Duodenal mucosa (tissue), 2 donors: ENCODE data around the gene ACKR2.
"Not testable (repeated sequence)": the region's sequence is repeated elsewhere in the genome, so short reads cannot be mapped to it uniquely, and the experiment has no call there.

Experiments
- H3K27ac ChIP-seq: one replicate; pipeline ENCODE4 v1.7.0; 2013; ENCODE audit warnings: low read depth, low read length
- H3K27me3 ChIP-seq, 2 donors: one replicate each; pipeline ENCODE4 v1.7.0; 2013; ENCODE audit warnings: low read length in 2 of 2, control low read depth in 1 of 2; ENCODE audit not compliant: insufficient read depth in 2 of 2, control insufficient read depth in 1 of 2
- H3K36me3 ChIP-seq, 2 donors: one replicate each; pipeline ENCODE4 v1.7.0; 2013; ENCODE audit warnings: low read length in 2 of 2, control low read depth in 1 of 2; ENCODE audit not compliant: insufficient read depth in 2 of 2, control insufficient read depth in 1 of 2
- H3K4me1 ChIP-seq, 2 donors: one replicate each; pipeline ENCODE4 v1.7.0; 2013; ENCODE audit warnings: low read length in 2 of 2, control low read depth in 1 of 2; ENCODE audit not compliant: insufficient read depth in 2 of 2, control insufficient read depth in 1 of 2
- H3K4me3 ChIP-seq, 2 donors: one replicate each; pipeline ENCODE4 v1.7.0; 2013; ENCODE audit warnings: low read length in 2 of 2, low read depth in 1 of 2
- H3K9ac ChIP-seq, 2 donors: one replicate each; pipeline ENCODE4 v1.7.0; 2013; ENCODE audit warnings: low read length in 2 of 2, low read depth in 1 of 2
- H3K9me3 ChIP-seq, 2 donors: one replicate each; pipeline ENCODE4 v1.7.0; 2013; ENCODE audit warnings: low read length in 2 of 2, control low read depth in 1 of 2; ENCODE audit not compliant: control insufficient read depth in 1 of 2

The ACKR2 gene

DNA sequence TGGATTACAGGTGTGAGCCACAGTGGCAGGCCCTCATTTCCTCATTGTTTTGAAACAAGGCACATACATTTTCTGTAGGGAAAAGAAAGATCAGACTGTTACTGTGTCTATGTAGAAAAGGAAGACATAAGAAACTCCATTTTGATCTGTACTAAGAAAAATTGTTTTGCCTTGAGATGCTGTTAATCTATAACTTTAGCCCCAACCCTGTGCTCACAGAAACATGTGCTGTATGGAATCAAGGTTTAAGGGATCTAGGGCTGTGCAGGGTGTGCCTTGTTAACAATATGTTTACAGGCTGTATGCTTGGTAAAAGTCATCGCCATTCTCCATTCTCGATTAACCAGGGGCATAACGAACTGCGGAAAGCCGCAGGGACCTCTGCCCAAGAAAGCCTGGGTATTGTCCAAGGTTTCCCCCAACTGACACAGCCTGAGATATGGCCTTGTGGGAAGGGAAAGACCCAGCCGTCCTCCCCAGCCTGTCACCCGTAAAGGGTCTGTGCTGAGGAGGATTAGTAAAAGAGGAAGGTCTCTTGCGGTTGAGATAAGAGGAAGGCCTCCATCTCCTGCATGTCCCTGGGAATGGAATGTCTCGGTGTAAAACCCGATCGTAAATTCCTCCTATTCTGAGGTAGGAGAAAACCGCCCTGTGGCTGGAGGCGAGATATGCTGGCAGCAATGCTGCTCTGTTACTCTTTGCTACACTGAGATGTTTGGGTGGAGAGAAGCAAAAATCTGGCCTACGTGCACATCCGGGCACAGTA lies 2.1 kb downstream of the ACKR2 start:
- not testable (repeated sequence) for H3K27me3 ChIP-seq, H3K9me3 ChIP-seq, H3K27ac ChIP-seq, H3K36me3 ChIP-seq, H3K4me3 ChIP-seq, H3K9ac ChIP-seq
- H3K4me1 ChIP-seq: peaks cover 0 to 15% of the 10 kb centered on the region in 2 donors

- H3K27me3 ChIP-seq: no peaks in the 10 kb centered on the region
- H3K9me3 ChIP-seq: no peaks in the 10 kb centered on the region
- H3K27ac ChIP-seq: no peak overlapping the region
Observed at GRCh38 chr3:42814246-42814645, 5.0 kb downstream of the ACKR2 start.

GRCh38 chr3:42814914-42815507 lies 5.8 kb downstream of the ACKR2 start:
- Histone ChIP-seq H3K27ac (peak overlapping the region; percentile 11), H3K4me3 (no peak overlapping the region), H3K9ac (no peak overlapping the region), H3K9me3 (no peaks in the 10 kb centered on the region), H3K27me3 (no peaks in the 10 kb centered on the region), H3K36me3 (no peaks in the 10 kb centered on the region), H3K4me1 (peaks cover 3 to 18% of the 10 kb centered on the region in 2 donors)

More at GRCh38 chr3:42814246-42814645, 5.0 kb downstream of the ACKR2 start:
- no peaks in the 10 kb centered on the region for H3K36me3 ChIP-seq
- peaks cover 0 to 15% of the 10 kb centered on the region in 2 donors for H3K4me1 ChIP-seq
- H3K9ac ChIP-seq: no peak overlapping the region
- no peak overlapping the region for H3K4me3 ChIP-seq

- H3K27me3 ChIP-seq: no peaks in the 10 kb centered on the region
- no peak overlapping the region for H3K27ac ChIP-seq
Observed at GRCh38 chr3:42815826-42816225, 6.6 kb downstream of the ACKR2 start.

DNA sequence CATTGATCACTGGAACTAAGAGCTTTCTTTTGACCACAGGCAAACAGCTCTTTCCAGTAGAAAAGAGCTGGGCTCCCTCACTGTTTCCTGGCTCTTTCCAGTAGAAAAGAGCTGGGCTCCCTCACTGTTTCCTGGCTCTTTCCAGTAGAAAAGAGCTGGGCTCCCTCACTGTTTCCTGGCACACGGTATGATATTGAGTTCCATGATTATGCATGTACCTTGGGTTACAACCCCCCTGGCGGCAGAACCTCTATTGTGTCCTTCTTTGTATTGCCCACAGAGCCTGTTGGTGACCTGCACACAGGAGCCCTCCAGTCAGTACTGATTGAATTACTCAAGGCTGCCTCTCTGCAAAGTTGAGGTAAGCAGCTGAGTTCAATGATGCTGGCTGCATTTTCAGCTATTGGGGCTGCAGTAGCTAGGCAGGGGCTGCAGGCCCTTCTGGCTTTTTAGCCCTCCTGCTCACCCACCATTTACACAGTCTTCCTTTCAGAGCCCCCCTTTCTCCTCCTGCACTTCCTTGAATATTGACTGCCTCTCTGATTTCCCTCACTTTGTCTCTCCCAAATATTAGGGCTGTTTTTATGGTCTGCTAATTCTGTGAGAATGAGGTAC lies 10.2 kb downstream of the ACKR2 start:
- Histone ChIP-seq H3K36me3 (no peaks in the 10 kb centered on the region), H3K4me3 (no peak overlapping the region), H3K9me3 (no peaks in the 10 kb centered on the region), H3K27ac (no peak overlapping the region), H3K9ac (no peak overlapping the region), H3K27me3 (no peaks in the 10 kb centered on the region), H3K4me1 (peaks cover 3 to 15% of the 10 kb centered on the region in 2 donors)

More at GRCh38 chr3:42815826-42816225, 6.6 kb downstream of the ACKR2 start:
- H3K9me3 ChIP-seq: no peaks in the 10 kb centered on the region
- H3K4me3 ChIP-seq: no peak overlapping the region
- no peaks in the 10 kb centered on the region for H3K36me3 ChIP-seq
- H3K4me1 ChIP-seq: peaks cover 3 to 16% of the 10 kb centered on the region in 2 donors
- H3K9ac ChIP-seq: no peak overlapping the region

- H3K4me3 ChIP-seq: no peak overlapping the region
- no peaks in the 10 kb centered on the region for H3K36me3 ChIP-seq
- H3K27ac ChIP-seq: no peak overlapping the region
- peaks cover 3% of the 10 kb centered on the region in 2 donors for H3K4me1 ChIP-seq
- no peak overlapping the region for H3K9ac ChIP-seq
- no peaks in the 10 kb centered on the region for H3K9me3 ChIP-seq
- H3K27me3 ChIP-seq: no peaks in the 10 kb centered on the region
Observed at GRCh38 chr3:42820746-42821051, 11.5 kb downstream of the ACKR2 start.

DNA sequence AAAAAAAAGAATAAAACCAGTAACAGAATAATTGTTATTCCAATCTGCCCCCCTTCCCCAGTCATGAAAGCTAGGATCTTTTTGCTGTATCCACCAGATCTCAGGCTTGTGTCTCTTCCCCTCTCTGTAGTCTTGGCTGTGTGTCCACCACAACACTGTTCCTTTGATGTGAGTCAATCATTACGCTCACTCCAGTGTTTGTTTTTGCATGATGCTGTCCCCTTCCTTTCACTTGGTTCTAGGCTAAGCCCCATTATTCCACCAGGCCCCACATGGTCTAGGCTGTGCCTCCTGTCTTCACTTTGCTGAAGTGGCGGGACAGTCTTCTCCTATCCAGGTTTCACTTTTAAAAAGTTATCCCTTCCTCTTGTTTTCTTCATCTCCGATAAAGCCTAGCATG lies 13.6 kb downstream of the ACKR2 start:
- H3K27me3 ChIP-seq: no peaks in the 10 kb centered on the region
- no peak overlapping the region for H3K27ac ChIP-seq
- no peak overlapping the region for H3K9ac ChIP-seq

GRCh38 chr3:42823351-42823750 lies 14.1 kb downstream of the ACKR2 start:
- Histone ChIP-seq H3K4me3 (no peak overlapping the region), H3K36me3 (no peaks in the 10 kb centered on the region), H3K27me3 (no peaks in the 10 kb centered on the region), H3K9ac (no peak overlapping the region), H3K9me3 (no peaks in the 10 kb centered on the region), H3K4me1 (peaks cover 4 to 8% of the 10 kb centered on the region in 2 donors), H3K27ac (no peak overlapping the region)

More for the DNA sequence above, 13.6 kb downstream of the ACKR2 start:
- Histone ChIP-seq H3K4me1 (peaks cover 3 to 8% of the 10 kb centered on the region in 2 donors), H3K4me3 (no peak overlapping the region), H3K9me3 (no peaks in the 10 kb centered on the region), H3K36me3 (no peaks in the 10 kb centered on the region)

DNA sequence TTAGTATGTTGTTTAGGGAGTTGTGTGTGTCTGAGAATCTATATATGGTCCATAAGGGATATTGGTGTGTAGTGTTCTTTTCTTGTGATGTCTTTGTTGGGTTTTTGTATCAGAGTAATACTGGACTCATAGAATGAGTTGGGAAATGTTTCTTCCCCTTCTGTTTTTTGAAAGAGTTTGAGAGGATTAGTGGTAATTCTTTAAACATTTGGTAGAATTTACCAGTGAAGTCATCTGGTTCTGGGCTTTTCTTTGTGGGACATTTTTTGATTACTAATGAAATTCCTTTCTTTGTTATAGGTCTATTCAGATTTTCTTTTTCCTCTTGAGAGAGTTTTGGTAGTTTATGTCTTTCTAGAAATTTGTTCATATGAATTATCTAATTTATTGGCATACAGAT lies 16.9 kb downstream of the ACKR2 start:
- H3K27me3 ChIP-seq: no peaks in the 10 kb centered on the region
- H3K4me1 ChIP-seq: peaks cover 12 to 15% of the 10 kb centered on the region in 2 donors
- H3K36me3 ChIP-seq: no peaks in the 10 kb centered on the region
- no peaks in the 10 kb centered on the region for H3K9me3 ChIP-seq
- H3K27ac ChIP-seq: no peak overlapping the region
- no peak overlapping the region for H3K9ac ChIP-seq
- no peak overlapping the region for H3K4me3 ChIP-seq

GRCh38 chr3:42827023-42827422 lies 17.8 kb downstream of the ACKR2 start:
- H3K27me3 ChIP-seq: no peaks in the 10 kb centered on the region
- no peaks in the 10 kb centered on the region for H3K9me3 ChIP-seq
- H3K27ac ChIP-seq: no peak overlapping the region
- H3K9ac ChIP-seq: no peak overlapping the region
- peaks cover 12 to 15% of the 10 kb centered on the region in 2 donors for H3K4me1 ChIP-seq
- no peak overlapping the region for H3K4me3 ChIP-seq
- no peaks in the 10 kb centered on the region for H3K36me3 ChIP-seq
